HuH-7.5 (cell line): ENCODE results near the gene NKX2-4.
"Not testable (repeated sequence)": the region's sequence is repeated elsewhere in the genome, so short reads cannot be mapped to it uniquely, and the experiment has no call there.

ENCODE experiments used
- DNase-seq: peaks from one replicate; pipeline ENCODE4 v3.0.0; 2011; ENCODE audit warnings: low spot score

Gene NKX2-4

GRCh38 chr20:21393816-21394519 is 3.4 kb downstream of the NKX2-4 start:
- no peak for DNase-seq

DNA sequence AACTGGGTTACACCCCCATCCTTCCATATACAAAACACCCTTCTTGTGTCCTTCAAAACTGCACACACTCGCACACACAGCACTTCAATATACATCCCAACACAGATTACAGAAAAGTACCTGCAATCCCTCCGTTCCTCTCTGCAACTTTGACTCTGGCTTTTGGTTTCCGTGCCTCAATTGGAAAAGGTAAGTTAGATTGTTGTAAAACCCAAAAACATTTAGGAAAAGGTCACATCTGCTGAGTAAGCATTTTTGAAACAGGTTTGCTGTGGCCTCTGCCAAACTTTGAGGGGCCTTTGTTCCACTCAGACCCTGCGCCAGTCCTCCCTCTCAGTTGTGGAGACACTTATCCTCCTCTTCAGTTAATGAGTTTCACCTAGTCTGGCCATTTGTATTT is 4.2 kb downstream of the NKX2-4 start:
- no peak for DNase-seq

GRCh38 chr20:21391972-21392352 is 5.4 kb downstream of the NKX2-4 start:
- no peak for DNase-seq

GRCh38 chr20:21391185-21391971 is 5.9 kb downstream of the NKX2-4 start:
- DNase-seq = no peak

DNA sequence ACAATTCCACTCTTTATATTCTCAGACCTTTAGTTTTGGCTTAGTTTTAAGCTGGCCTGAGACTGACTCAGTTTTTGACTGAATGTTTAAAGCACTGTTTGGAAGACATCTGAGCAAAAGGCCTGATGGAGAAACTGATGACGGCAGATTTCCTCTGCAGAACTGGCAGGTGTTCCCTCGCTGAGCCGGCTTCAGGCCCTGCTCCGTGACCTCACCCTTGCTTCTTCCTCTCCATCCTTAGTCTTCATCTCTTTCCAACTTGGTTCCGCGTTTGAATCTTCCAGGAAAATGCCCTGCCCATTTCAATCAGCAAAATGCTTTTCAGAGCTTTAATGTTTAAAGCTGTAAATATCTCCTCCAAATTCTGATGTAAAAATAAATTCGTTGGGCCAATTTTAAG is 6.6 kb downstream of the NKX2-4 start:
- no peak for DNase-seq

DNA sequence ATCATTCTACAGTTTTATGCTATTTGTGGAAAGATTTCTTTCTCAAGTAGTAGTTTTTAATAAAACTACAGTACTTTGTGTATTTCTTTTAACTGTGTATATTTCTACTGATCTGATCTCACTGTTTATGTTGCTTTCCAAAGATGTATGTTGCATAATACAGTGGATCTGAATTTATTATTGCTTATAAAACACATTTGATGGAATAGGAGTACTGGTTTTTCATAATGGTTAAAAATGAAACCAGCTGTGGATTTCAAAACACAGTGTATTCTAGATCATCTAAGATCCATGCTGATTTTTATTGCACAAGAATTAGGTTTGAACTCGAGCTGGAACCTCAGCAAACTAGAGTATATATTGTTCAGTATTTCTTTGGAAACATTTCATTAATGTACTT is 8.0 kb downstream of the NKX2-4 start:
- DNase-seq = no peak

GRCh38 chr20:21388566-21388965 is 8.8 kb downstream of the NKX2-4 start:
- no peak for DNase-seq

GRCh38 chr20:21387528-21387927 is 9.8 kb downstream of the NKX2-4 start:
- no peak for DNase-seq

DNA sequence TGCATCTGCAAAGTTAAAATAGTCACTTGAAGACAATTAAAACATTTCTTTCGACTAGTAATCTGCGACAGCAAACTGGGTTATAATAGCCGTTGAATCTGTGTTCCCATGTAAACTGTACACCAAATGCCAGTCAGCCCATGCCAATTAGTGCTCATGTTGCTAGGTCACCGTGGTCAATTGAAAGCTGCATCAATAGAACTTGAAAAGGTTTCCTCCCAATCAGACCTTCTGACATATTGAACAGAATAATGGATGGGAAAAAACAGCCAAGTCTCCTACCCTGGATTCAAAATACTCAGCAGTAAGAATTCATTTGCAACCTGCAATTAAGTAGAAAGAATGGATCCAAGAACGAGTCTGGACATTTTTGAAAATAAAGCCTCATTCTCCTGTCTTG is 11.2 kb downstream of the NKX2-4 start:
- DNase-seq = no peak

DNA sequence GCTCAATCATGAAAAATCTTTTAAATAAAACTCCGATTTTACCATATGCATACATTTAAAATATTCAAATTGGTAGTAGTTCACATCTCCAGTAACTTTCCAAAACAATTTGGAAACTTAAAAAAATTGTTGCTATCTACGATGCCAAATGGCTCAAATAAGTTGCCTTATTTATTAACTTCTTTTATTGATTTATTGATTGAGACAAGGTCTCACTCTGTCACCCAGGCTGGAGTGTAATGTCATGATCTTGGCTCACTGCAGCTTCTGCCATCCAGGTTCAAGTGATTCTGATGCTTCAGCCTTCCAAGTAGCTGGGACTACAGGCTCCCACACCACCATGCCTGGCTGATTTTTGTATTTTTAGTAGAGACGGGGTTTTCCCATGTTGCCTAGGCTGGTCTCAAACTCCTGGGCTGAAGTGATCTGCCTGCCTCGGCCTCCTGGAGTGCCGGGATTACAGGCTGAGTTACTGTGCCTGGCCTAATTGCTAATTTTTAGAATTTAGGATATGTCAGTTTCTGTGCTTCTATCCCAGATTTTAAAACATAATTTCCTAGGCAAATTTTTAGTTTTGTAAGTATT is 12.9 kb downstream of the NKX2-4 start:
- DNase-seq = no peak

DNA sequence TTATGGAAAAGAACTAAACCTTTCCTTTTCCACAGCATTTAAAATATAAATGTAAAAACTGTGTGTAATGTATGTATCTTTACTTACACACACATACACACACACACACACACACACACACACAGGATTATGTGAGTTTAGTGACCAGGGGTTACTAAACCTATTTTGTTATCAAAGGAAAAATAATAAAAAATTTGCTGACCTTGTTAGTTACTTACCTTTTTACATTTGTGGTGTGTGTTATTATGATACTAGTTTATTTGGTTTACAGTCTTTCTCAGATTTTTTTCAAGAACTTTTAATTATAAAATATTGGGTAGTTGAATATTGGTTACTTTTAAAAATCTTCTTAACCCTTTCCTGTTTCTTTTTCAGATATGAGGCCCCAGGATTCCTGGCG is 15.7 kb downstream of the NKX2-4 start:
- DNase-seq = no peak

DNA sequence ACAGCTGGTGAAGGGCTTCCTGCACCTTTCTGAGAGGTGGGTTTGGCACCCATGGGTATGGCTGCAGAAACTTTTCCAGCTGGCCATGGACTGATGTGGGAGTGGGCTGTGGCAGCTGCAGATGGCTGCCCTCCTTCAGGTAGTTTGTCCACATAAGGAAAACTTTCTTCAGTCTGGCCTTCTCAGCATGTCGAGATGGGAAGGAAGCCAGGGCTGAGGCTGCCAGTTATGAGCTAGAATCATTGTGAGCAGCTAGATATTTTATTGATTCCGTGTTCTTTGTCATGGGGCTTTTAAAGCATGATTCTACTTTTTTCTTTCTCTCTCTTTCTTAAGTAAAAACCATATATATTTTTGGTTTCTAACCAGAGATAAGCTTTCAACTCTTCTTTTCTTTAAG is 16.6 kb downstream of the NKX2-4 start:
- DNase-seq = no peak

DNA sequence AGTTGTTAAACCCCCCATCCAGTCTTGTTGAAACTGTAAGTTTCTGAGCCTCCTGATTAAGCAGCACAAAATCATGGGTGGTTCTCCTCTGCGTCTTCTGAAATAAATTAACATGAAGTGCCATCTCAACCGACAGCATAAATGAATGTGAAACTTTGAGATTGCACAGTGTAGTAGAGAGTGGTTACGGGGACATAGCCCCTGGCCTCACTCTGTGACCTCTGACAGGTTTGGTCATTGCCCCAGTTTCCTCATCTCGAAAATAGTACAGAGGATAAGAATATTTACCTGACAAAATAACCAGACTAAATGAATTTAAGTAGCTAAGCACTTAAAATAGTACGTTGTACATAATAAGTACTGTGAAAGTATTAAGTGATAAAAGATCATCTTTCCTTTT is 19.1 kb downstream of the NKX2-4 start:
- DNase-seq = no peak

GRCh38 chr20:21377701-21378100 is 19.6 kb downstream of the NKX2-4 start:
- DNase-seq = no peak

- DNase-seq = no peak
Observed at GRCh38 chr20:21376626-21377025, 20.7 kb downstream of the NKX2-4 start.

DNA sequence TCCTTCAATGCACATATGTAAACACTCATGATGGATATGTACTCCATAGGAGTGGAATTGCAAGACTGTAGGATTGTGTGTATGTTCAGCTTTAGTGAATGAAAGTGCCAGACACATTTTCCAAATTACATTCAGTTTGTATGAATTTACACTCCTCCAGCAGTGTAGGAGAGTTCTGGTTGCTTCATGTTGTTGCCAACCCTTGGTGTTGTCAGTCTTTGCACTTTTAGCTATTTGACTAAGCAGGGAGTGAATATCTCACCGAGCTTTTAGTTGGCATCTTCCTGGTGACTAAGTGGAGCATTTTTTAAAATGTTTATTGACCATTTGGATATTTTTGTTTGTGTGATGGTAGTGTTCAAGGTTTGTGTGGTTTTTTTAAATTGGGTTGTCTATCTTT is 23.9 kb downstream of the NKX2-4 start:
- no peak for DNase-seq

- no peak for DNase-seq
Observed at GRCh38 chr20:21372016-21372415, 25.3 kb downstream of the NKX2-4 start.

DNA sequence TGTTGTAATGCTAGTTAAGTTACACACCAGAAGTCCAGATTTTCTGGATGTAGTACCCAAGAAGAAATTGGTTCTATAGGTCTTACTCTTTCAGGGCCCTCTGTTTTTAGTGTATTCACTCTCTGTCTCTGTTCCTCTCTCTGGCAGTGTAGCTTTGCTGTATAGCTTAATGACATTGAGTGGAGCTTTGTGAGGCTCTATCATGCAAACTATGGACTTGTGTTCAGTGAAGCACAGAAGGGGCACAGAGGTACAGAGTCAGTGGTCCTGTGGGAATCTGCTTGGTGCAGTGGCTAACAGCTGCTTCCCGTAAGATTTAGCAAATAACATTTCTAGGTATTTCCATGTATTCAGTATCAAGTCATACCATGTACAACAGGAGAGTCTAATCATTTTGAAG is 26.1 kb downstream of the NKX2-4 start:
- DNase-seq = no peak

- no peak for DNase-seq
Observed at GRCh38 chr20:21368791-21369190, 28.5 kb downstream of the NKX2-4 start.

DNA sequence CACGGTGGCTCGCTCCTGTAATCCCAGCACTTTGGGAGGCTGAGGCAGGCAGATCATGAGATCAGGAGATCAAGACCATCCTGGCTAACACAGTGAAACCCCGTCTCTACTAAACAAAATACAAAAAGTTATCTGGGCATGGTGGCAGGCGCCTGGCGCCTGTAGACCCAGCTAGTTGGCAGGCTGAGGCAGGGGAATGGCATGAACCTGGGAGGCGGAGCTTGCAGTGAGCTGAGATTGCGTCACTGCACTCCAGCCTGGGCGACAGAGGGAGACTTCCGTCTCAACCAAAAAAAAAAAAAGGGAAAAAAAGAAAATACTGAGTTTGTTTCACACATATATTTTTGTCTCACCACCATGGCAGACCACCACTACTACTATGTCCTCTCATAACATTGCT is 31.1 kb downstream of the NKX2-4 start:
- DNase-seq = not testable (repeated sequence)

DNA sequence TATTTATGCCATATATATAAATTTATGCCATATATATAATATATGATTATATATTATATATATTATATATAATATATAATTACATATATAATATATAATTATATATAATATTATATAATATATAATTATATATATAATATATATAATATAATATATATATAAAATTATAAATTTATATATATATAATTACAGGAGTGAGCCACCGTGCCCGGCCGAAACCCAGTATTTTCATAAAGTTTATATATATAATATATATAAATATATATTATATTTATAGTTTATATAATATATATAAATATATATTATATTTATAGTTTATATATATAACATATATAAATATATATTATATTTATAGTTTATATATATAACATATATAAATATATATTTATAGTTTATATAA is 31.6 kb downstream of the NKX2-4 start:
- DNase-seq = no peak

GRCh38 chr20:21364413-21364812 is 32.9 kb downstream of the NKX2-4 start:
- DNase-seq = no peak

GRCh38 chr20:21361266-21361665 is 36.1 kb downstream of the NKX2-4 start:
- DNase-seq = no peak
